ENCODE data around the gene TUSC2.

TUSC2 gene

GRCh38 chr3:50294492-50295403 lies 33.3 kb downstream of the TUSC2 start:
- H3K4me1 ChIP-seq (ENCODE audit: control insufficient read depth, insufficient read depth, low read length): peaks cover 13% of the 10 kb centered on the region
- H3K9me3 ChIP-seq (ENCODE audit: control insufficient read depth, low read length): no peaks in the 10 kb centered on the region
- WGBS, 2 experiments: 93% methylated on average over 22 of the region's 22 CpGs
- H3K36me3 ChIP-seq (ENCODE audit: control insufficient read depth, insufficient read depth, low read length): peaks cover 3% of the 10 kb centered on the region
- H3K27ac ChIP-seq (ENCODE audit: insufficient read depth, low read depth, low read length, poor library complexity, severe bottlenecking): no peak overlapping the region
- no peak overlapping the region for H3K4me3 ChIP-seq (ENCODE audit: insufficient read depth, low read depth, low read length)
- no peaks in the 10 kb centered on the region for H3K27me3 ChIP-seq (ENCODE audit: control insufficient read depth, insufficient read depth, low read length, poor library complexity, severe bottlenecking)

- peaks cover 13% of the 10 kb centered on the region for H3K4me1 ChIP-seq (ENCODE audit: control insufficient read depth, insufficient read depth, low read length)
- no peak overlapping the region for H3K27ac ChIP-seq (ENCODE audit: insufficient read depth, low read depth, low read length, poor library complexity, severe bottlenecking)
- 90 to 91% methylated on average over 4 of the region's 4 CpGs for WGBS, 2 experiments
- H3K27me3 ChIP-seq (ENCODE audit: control insufficient read depth, insufficient read depth, low read length, poor library complexity, severe bottlenecking): no peaks in the 10 kb centered on the region
- H3K4me3 ChIP-seq (ENCODE audit: insufficient read depth, low read depth, low read length): no peak overlapping the region
- H3K36me3 ChIP-seq (ENCODE audit: control insufficient read depth, insufficient read depth, low read length): peaks cover 8% of the 10 kb centered on the region
- H3K9me3 ChIP-seq (ENCODE audit: control insufficient read depth, low read length): no peaks in the 10 kb centered on the region
Measured at GRCh38 chr3:50294089-50294488, 33.9 kb downstream of the TUSC2 start.

- 89 to 92% methylated on average over 12 of the region's 12 CpGs for WGBS, 2 experiments
- H3K27me3 ChIP-seq (ENCODE audit: control insufficient read depth, insufficient read depth, low read length, poor library complexity, severe bottlenecking): no peaks in the 10 kb centered on the region
- peaks cover 6% of the 10 kb centered on the region for H3K4me1 ChIP-seq (ENCODE audit: control insufficient read depth, insufficient read depth, low read length)
- peaks cover 16% of the 10 kb centered on the region for H3K36me3 ChIP-seq (ENCODE audit: control insufficient read depth, insufficient read depth, low read length)
- H3K4me3 ChIP-seq (ENCODE audit: insufficient read depth, low read depth, low read length): no peak overlapping the region
- no peaks in the 10 kb centered on the region for H3K9me3 ChIP-seq (ENCODE audit: control insufficient read depth, low read length)
- H3K27ac ChIP-seq (ENCODE audit: insufficient read depth, low read depth, low read length, poor library complexity, severe bottlenecking): peak overlapping the region; percentile 39
Measured at GRCh38 chr3:50293079-50293801, 34.8 kb downstream of the TUSC2 start.

- H3K27me3 ChIP-seq (ENCODE audit: control insufficient read depth, insufficient read depth, low read length, poor library complexity, severe bottlenecking): no peaks in the 10 kb centered on the region
- peaks cover 21% of the 10 kb centered on the region for H3K36me3 ChIP-seq (ENCODE audit: control insufficient read depth, insufficient read depth, low read length)
- peaks cover 4% of the 10 kb centered on the region for H3K4me1 ChIP-seq (ENCODE audit: control insufficient read depth, insufficient read depth, low read length)
- H3K27ac ChIP-seq (ENCODE audit: insufficient read depth, low read depth, low read length, poor library complexity, severe bottlenecking): peak within 1 kb of the TSS; percentile 39
- no peaks in the 10 kb centered on the region for H3K9me3 ChIP-seq (ENCODE audit: control insufficient read depth, low read length)
- 4 to 5% methylated on average over 67 of the region's 67 CpGs for WGBS, 2 experiments
- peak within 1 kb of the TSS; percentile 94 for H3K4me3 ChIP-seq (ENCODE audit: insufficient read depth, low read depth, low read length)
Measured at GRCh38 chr3:50292159-50293078, 35.6 kb downstream of the TUSC2 start, which contains the start of gene IFRD2. Gene IFRD2, minus strand, starts transcription at chr3:50292429. Its CDS starts 155 bp downstream, at chr3:50292274.

- Histone ChIP-seq H3K27ac (ENCODE audit: insufficient read depth, low read depth, low read length, poor library complexity, severe bottlenecking) (no peak overlapping the region), H3K27me3 (ENCODE audit: control insufficient read depth, insufficient read depth, low read length, poor library complexity, severe bottlenecking) (no peaks in the 10 kb centered on the region), H3K4me1 (ENCODE audit: control insufficient read depth, insufficient read depth, low read length) (peaks cover 4% of the 10 kb centered on the region), H3K36me3 (ENCODE audit: control insufficient read depth, insufficient read depth, low read length) (peaks cover 21% of the 10 kb centered on the region), H3K9me3 (ENCODE audit: control insufficient read depth, low read length) (no peaks in the 10 kb centered on the region), H3K4me3 (ENCODE audit: insufficient read depth, low read depth, low read length) (no peak overlapping the region)
- 95 to 96% methylated on average over 16 of the region's 16 CpGs for WGBS, 2 experiments
Measured at GRCh38 chr3:50290161-50290641, 37.8 kb downstream of the TUSC2 start.

- peaks cover 21% of the 10 kb centered on the region for H3K36me3 ChIP-seq (ENCODE audit: control insufficient read depth, insufficient read depth, low read length)
- H3K27ac ChIP-seq (ENCODE audit: insufficient read depth, low read depth, low read length, poor library complexity, severe bottlenecking): no peak overlapping the region
- no peaks in the 10 kb centered on the region for H3K27me3 ChIP-seq (ENCODE audit: control insufficient read depth, insufficient read depth, low read length, poor library complexity, severe bottlenecking)
- WGBS, 2 experiments: 92 to 95% methylated on average over 6 of the region's 6 CpGs
- no peak overlapping the region for H3K4me3 ChIP-seq (ENCODE audit: insufficient read depth, low read depth, low read length)
- peaks cover 4% of the 10 kb centered on the region for H3K4me1 ChIP-seq (ENCODE audit: control insufficient read depth, insufficient read depth, low read length)
- H3K9me3 ChIP-seq (ENCODE audit: control insufficient read depth, low read length): no peaks in the 10 kb centered on the region
Measured at GRCh38 chr3:50289130-50289529, 38.9 kb downstream of the TUSC2 start.

- WGBS, 2 experiments: 95 to 97% methylated on average over 23 of the region's 23 CpGs
- H3K27ac ChIP-seq (ENCODE audit: insufficient read depth, low read depth, low read length, poor library complexity, severe bottlenecking): no peak overlapping the region
- H3K36me3 ChIP-seq (ENCODE audit: control insufficient read depth, insufficient read depth, low read length): peaks cover 21% of the 10 kb centered on the region
- H3K27me3 ChIP-seq (ENCODE audit: control insufficient read depth, insufficient read depth, low read length, poor library complexity, severe bottlenecking): no peaks in the 10 kb centered on the region
- no peaks in the 10 kb centered on the region for H3K9me3 ChIP-seq (ENCODE audit: control insufficient read depth, low read length)
- peaks cover 4% of the 10 kb centered on the region for H3K4me1 ChIP-seq (ENCODE audit: control insufficient read depth, insufficient read depth, low read length)
- H3K4me3 ChIP-seq (ENCODE audit: insufficient read depth, low read depth, low read length): no peak overlapping the region
Measured at GRCh38 chr3:50288387-50289007, 39.5 kb downstream of the TUSC2 start.

- WGBS, 2 experiments: 93 to 94% methylated on average over 1 of the region's 1 CpG
- H3K4me3 ChIP-seq (ENCODE audit: insufficient read depth, low read depth, low read length): no peak overlapping the region
- no peak overlapping the region for H3K27ac ChIP-seq (ENCODE audit: insufficient read depth, low read depth, low read length, poor library complexity, severe bottlenecking)
- H3K27me3 ChIP-seq (ENCODE audit: control insufficient read depth, insufficient read depth, low read length, poor library complexity, severe bottlenecking): no peaks in the 10 kb centered on the region
- peaks cover 4% of the 10 kb centered on the region for H3K4me1 ChIP-seq (ENCODE audit: control insufficient read depth, insufficient read depth, low read length)
- H3K36me3 ChIP-seq (ENCODE audit: control insufficient read depth, insufficient read depth, low read length): peaks cover 21% of the 10 kb centered on the region
- H3K9me3 ChIP-seq (ENCODE audit: control insufficient read depth, low read length): no peaks in the 10 kb centered on the region
Measured at GRCh38 chr3:50287262-50287661, 40.8 kb downstream of the TUSC2 start.
